Cerebellar nuclear complex (tissue), 1 donor: Measurements from ENCODE around the gene LAD1.

Experiments
- DNase-seq, 2 experiments: peaks; one replicate each; lab custom pipeline; 2025; lab: John Stamatoyannopoulos, UW

LAD1 gene

DNA sequence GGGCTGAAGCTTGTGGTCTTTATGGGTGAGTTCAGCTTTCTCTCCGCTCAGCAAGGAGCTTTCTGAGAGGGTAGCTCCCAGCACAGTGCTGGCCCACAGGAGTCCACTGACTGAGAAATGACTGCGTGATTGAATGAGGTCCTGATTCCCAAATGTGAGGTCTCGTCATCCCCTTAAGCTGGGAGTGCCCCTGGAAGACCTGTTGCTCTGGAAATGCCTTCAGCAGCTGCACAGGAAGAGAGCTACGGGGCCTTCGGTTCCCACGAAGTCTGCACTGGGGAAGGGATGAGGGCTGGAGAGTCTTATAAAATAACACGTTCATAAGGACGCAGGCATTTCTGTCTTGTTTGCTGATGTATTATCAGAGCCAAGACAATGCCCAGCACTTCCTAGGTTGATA lies 35.7 kb downstream of the LAD1 start:
- no peak for DNase-seq

DNA sequence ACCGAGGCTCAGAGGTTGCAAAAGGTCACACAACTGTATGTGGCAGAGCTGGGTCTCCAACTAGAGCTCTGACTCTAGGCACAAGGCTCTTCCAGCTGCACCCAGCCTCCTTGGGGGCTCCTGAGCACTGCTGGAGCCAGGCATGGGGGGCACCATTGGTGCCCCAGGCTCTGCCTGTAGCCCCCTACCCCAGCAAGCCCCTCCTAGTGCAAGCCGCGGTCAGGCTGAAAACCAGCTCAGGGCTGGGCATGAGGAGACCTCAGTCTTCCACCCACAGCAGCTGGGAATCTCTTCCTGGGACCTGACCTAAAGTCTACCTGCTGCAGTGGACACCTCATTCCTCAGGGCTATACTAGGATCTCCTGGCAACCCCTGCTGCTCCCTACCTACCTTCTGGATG lies 36.2 kb downstream of the LAD1 start:
- no peak for DNase-seq

DNA sequence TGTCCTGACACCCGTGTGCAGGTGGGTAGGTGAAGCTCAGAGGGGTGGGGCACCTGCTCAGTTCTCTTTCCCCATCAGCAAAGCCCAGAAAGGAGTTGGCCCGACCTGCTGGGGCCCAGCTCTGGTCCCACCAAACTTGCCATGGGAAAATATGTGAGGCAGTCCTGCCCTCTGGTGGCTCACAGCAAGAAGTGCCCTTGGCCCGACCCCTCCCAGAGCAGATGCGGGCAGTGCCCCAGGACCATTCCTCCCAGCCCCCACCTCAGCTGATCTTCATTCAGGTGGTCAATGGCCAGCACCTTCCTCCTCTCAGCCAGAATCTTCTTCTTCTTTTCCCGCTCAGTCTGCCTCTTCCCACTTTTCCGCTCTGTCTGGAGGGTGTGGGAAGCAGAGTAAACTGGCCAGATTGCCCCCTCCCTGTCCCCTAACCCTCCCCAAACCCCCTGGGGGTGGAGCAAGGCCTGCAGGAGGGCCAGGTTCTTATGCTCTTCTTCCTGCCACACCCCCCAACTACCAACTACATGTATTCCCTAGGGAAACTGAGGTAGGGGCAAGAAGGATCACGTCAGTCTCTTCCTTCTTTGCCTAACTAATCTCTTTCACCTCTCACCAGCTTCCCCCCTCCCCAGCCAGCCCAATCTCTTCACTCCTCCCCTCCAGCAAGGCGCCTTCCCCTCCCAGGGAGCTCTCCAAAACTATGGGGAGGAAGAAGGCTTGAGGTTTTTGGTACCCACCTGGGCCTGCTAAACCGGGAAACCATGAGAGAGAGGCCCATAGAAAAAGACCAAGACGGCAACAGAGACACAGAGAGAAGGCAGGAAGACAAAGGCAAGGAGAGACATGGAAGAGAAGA lies 37.2 kb downstream of the LAD1 start:
- no peak for DNase-seq

- DNase-seq: no peak
Measured at GRCh38 chr1:201360901-201361651, 38.0 kb downstream of the LAD1 start.

DNA sequence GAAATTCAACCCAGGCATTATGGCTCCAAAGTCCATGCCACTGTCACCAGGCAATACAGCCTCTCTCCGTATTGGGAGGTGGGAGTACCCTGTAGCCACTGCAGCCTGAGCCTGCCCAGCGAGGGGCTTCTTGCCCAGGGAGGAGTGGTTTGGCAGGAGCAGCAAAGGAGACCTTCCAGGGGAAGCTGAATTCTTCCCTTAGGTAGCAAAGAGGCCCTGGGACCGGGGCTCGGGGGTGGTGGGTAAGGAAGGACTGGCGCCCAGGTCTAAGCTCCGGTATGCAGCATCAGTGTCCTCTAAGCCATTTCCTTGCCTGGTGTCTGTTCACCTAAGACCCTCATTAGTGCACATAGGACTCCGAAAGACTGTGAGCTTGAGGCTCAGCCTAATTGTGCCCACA lies 38.6 kb downstream of the LAD1 start:
- no peak for DNase-seq

DNA sequence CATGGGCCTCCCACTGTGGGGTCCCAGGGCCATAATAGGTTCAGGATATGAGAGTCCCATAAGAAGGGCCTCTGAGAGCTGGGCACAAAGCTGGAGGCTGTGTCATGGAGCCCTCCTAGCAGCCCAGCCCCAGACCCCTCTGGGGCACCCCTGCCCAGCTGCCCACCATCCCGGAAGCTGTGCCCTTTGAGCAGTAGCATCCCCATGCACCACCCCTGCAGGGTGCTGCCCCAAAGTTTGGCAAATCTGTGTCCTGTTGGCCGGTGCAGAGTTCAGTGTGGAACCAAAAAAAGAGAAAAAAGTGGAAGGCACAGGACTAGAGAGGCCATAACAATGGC lies 39.3 kb downstream of the LAD1 start:
- no peak for DNase-seq

GRCh38 chr1:201359031-201359872 lies 39.9 kb downstream of the LAD1 start:
- no peak for DNase-seq

DNA sequence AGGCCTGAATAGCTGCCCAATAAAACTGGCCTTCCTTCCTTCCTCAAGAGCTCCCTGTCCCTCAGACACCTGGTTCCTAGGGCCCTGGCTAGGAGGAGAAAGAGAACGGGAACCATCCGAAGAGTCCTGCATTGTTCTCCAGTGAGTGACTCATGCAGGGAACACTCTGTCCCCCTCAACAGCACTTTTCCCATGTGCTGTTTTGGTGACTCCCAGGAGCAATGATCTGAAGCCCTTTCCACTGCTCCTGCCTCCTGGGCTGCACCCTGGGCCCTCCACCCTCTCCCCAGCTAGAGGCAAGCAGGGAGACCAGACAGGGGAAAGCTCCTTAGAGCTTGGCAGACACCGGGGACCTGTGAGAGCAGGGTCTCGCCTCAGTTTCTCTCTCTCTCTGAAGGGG lies 40.5 kb downstream of the LAD1 start:
- DNase-seq: no peak

- no peak for DNase-seq
Measured at GRCh38 chr1:201357636-201358348, 41.3 kb downstream of the LAD1 start.

DNA sequence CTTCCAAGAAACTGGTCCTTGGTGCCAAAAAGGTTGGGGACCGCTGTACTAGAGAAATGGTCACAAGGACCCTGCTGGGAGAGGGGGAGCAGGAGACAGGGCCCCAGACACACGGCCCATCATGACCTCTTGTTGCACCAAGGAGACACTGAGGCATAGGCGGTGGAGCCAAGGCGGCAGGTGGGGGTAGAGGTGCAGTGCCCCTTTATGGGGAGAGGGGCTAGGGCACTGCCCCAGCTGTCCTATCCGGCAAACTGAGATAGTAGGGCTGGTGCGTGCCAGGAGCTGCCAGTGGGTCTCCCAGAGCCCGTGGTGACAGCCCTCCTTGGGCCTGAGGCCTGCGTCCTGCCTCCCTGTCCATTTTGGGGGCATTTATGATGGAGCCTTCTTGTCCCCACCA lies 41.9 kb downstream of the LAD1 start:
- DNase-seq: no peak

DNA sequence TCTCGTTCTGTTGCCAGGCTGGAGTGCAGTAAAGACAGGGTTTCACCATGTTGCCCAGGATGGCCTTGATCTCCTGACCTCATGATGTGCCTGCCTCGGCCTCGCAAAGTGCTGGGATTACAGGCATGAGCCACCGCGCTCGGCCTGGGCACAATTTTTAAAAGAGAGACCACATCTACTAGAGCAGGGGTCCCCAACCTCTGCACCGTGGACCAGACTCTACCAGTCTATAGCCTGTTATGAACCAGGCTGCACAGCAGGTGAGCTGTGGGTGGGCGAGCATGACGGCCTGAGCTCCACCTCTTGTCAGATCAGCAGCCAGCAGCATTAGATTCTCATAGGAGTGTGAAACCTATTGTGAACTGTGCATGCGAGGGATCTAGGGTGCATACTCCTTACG lies 42.4 kb downstream of the LAD1 start:
- no peak for DNase-seq

DNA sequence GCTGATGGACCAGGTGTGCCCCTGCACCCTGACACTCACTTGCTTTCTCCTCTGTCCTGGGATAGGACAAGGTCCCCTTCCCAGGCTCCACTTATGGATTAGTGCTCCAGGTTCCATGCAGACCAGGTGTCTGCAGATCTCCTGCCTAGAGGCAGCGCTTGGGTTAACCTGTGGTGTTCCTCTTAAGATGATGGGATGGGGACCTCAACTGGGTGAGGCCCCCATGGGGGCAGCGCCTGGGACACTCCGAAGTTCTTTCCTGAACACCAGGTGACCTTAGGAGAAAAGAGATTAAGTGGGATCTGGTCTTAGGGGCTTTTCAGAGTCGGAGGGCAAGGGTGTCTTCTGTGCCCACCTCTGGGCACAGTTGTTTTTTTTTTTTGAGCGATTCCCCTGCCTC lies 42.9 kb downstream of the LAD1 start:
- no peak for DNase-seq

- DNase-seq: no peak
Measured at GRCh38 chr1:201355471-201355870, 43.7 kb downstream of the LAD1 start.

- no peak for DNase-seq
Measured at GRCh38 chr1:201354901-201355295, 44.2 kb downstream of the LAD1 start.

DNA sequence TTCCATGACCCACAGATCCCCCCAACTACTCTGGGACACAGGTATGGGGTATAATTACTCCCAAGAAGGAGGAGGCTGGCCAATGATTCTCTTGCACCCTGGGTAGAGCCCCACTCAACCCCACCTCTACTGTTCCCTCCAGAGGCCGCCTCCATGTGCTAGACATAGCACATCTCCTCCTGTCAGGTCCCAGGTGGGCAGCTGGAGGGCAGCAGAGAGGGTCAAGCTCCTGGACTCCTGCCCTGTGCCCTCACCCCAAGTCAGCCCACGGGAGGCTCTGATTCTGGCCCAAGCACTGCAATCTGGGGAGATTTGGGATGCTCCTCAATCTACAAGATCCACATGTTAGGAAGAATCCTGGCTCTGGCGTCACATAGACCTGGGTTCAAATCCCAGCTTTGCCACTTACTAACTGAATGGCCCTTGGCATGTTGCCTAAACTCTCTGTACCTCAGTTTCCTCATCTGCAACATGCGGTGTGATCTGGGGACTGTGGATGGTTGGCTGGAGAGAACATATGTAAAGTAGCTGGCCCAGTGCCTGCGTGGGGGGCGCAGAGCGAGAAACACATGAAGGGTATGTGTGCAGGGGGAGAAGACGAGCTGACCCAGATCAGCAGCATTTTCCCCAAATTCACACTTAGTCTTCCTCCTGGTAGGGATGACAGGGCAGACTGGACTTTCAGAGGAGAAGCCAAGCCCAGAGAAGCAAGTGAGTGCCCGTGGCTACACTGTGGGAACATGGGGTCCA lies 44.8 kb downstream of the LAD1 start:
- no peak for DNase-seq

- no peak for DNase-seq
Measured at GRCh38 chr1:201353186-201353940, 45.8 kb downstream of the LAD1 start.

DNA sequence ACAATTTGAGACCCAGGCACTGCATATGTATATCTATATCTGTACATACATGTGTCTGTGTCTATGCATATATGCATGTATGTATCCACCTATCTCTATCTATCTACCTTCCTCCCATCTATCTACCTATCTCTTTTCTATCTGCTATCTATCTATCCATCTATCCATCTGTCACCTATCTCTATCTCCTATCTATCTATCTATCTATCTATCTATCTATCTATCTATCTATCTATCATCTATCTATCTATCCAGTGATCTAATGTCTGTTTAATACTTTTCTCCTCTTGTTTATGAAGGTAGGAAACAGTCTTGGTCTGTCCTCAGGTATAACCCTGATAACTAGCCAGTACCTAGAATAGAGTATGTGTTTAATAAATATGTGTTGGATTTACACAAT lies 47.5 kb downstream of the LAD1 start:
- no peak for DNase-seq

DNA sequence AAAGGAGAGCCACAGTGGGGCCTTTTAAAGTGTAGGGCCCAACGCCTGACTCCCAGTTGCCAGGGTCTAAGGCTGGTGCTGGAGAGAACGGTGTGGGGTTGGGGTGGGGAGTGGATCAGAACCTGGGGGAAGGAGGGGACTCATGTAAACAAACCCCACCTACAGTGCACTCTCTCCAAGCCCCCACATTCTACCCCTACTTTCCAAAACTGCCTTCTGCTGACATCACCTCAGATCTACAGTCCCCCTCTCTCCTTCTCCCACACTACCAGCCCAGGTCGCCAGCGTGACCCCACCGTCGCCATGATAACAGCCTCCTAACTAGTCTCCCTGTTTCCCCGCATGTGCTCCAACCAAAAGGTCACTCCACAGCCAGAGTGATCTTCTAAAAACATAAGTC lies 48.2 kb downstream of the LAD1 start:
- no peak for DNase-seq

DNA sequence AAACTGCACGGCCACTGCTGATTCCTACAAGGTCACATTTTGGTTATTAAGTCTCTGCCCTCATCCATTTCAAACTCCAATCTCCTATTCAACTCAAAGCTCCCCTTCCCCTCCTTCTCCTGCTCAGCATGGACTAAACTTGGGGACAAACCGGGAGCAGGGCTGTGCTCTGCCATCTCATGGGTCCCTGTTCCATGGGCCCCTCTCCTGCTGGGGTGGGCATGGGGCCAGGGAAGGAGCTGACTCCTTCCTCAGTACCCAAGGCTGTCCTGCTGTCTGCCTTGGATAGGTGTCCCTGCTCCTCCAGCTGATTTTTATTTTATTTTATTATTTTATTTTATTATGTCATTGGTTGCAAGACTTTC lies 48.8 kb downstream of the LAD1 start:
- no peak for DNase-seq

GRCh38 chr1:201349092-201349491 lies 50.0 kb downstream of the LAD1 start:
- no peak for DNase-seq

GRCh38 chr1:201348211-201348566 lies 50.9 kb downstream of the LAD1 start:
- no peak for DNase-seq
